LNCAP (cell line): ENCODE measurements around the gene LHX6.

Experiments
- CTCF ChIP-seq: fragments of 450-650 bp; IDR thresholded peaks from 2 replicates; pipeline ENCODE4 v1.5.1; 2017; ENCODE audit warnings: mild to moderate bottlenecking

LHX6 gene

DNA sequence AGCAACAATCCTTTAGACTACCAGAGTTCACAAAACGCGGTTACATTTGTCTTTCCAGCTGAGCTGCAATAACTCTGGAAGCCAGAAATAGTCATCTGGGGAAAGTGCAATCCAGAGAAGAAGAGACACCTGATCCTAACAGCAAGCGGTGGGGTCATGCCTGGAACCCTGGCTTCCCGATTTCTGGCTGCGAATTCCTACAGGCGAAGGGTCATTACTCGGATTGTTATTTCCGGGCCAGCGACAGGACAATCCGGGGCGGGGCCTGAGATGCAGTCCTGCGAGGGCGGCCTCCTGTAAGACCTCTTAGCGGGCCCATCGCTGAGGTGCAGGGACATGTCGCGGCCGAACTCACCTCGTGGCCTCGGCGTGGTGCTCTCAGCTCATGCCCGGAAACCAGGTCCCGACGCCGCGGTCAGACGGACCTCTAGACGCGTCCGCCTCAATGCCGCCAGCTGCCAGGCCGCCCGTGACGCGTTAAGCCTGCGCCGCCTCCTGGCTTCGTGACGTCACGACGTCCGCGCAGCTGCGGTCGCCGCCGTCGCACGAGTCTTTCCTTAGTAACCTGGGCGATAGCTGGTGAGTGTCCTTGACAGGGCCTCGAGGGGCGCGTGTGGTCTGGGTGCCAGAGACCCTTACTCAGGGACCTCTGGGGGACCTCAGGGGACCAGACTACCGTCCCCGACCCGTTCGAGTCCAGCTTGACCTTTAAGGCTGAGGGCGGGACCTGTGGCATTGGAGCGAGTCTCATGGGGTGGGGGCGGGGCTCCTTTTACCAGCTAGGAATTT is 35.8 kb upstream of the LHX6 start, which contains the start of the genes MRRF and RBM18:
TSS of gene MRRF (plus strand) at position 523 of the 789 bp plus-strand sequence. CDS start 6,010 bp downstream, outside the sequence.
TSS of gene RBM18 (minus strand) at position 481 of the 789 bp plus-strand sequence. CDS start 3,348 bp downstream, outside the sequence.
- TF ChIP-seq CTCF, result no peak

DNA sequence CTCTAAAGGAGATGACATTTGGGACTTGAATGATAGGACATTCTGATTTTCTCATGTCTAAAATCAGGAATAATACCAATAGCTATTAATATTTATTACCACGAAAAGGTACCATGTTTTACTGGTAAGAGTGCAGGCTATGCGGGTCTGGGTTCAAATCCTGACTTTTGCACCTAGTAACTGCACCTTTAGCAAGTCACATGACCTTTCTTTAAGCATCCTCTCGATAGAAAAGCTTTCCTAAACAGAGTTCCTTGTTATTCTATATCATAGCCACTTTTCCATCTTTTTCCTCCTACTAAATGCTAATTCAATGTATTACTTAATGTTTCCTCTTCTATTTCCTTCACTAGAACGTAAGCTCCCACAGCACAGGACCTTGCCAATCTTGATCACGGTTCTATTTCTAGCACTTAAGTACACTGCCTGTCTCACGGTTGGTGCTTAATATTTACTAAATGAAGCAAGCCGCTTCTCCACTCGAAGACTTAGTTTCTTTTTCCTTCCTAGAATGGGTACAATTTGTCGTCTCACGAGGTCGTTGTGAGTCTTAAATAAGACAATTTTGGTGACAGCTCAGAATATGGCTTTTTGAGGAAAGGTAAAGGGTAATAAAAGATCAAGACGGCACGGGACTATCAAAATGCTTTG is 35.1 kb upstream of the LHX6 start:
- TF ChIP-seq CTCF, result no peak

DNA sequence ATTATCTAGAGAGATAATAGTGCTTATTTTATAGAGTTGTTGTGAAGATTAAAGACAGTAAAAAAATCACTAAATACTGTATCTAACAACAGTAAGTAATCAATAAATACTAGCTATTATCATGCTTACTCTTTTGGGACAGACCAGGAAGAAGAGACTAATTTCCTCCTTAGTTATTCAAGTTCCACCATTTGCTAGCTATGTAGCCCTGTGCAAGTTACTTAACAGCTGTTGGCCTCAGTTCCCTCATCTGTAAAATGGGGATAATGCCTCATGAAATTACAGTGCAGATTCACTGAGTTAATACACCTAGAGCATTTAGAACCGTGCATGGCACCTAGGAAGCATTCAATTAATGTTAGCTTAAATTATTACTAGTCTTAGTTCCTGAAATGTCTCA is 33.3 kb upstream of the LHX6 start:
- no peak for TF ChIP-seq CTCF

DNA sequence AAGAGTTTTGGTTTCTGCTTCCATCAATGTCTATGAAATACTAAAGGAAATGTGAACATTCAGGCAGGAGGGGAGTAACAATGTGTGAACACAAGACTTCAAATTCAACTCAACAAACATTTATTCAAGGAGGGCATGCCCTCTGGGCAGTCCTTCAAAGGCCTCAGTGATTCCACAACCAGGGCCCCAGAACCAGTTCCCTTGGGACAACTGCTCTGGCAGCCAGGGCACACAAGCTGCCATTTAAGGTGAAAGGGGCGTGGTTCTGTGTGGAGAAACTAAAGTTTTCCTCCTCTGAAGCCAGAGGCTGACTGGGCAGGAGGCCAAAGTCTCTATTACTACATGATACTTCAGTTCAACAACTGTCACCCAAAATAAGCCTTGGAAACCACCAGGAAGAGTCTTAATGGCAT is 32.7 kb upstream of the LHX6 start:
- TF ChIP-seq CTCF, result no peak

GRCh38 chr9:122258886-122259415 is 30.2 kb upstream of the LHX6 start:
- no peak for TF ChIP-seq CTCF

- no peak for TF ChIP-seq CTCF
Observed at GRCh38 chr9:122256206-122256605, 27.4 kb upstream of the LHX6 start.

DNA sequence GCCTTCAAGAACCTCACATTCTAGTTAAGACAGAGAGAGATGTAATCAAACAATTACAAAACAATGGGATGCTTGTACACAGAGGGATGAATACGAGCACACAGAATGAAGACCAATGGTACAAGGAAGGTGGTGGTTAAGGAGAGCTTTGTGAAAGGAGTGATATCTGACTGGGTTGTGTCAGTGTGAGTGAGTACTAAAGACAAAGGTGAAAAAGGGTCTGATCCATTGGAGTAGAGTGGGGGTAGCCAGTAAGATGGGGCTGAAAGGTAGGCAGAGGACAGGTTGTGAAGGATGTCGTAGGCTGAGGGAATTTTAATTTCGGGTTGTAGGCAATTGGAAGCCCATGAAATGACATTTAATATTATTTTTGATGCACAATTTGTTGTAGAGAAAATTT is 26.0 kb upstream of the LHX6 start:
- TF ChIP-seq CTCF, result no peak
